Testis (tissue), 2 donors: ENCODE results near the gene SDHAF3.

Source experiments
- POLR2A ChIP-seq: fragments of 450-650 bp; IDR thresholded peaks from one replicate; pipeline ENCODE4 v1.6.1; 2017; ENCODE audit warnings: antibody characterized with exemption, mild to moderate bottlenecking, moderate library complexity
- TF ChIP-seq, protein P1 (sequence below), 3 experiments: fragments of 450-650 bp in 2 of 3; fragments of 200-600 bp in 1 of 3; sonication (generic) in 1 of 3; IDR thresholded peaks; one replicate each; pipeline ENCODE4 v1.5.1; 2016 to 2019; ENCODE audit warnings: antibody characterized with exemption in 3 of 3, mild to moderate bottlenecking in 2 of 3, moderate library complexity in 1 of 3

- TF ChIP-seq, protein P1, sequence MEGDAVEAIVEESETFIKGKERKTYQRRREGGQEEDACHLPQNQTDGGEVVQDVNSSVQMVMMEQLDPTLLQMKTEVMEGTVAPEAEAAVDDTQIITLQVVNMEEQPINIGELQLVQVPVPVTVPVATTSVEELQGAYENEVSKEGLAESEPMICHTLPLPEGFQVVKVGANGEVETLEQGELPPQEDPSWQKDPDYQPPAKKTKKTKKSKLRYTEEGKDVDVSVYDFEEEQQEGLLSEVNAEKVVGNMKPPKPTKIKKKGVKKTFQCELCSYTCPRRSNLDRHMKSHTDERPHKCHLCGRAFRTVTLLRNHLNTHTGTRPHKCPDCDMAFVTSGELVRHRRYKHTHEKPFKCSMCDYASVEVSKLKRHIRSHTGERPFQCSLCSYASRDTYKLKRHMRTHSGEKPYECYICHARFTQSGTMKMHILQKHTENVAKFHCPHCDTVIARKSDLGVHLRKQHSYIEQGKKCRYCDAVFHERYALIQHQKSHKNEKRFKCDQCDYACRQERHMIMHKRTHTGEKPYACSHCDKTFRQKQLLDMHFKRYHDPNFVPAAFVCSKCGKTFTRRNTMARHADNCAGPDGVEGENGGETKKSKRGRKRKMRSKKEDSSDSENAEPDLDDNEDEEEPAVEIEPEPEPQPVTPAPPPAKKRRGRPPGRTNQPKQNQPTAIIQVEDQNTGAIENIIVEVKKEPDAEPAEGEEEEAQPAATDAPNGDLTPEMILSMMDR (IDR thresholded peaks at IDR 0.05), result no peak
- no peak for TF ChIP-seq POLR2A
Observed at GRCh38 chr7:97133159-97133558, 15.7 kb downstream of the SDHAF3 start.
